ENCODE measurements around the gene CNTNAP5. TPM values are rescaled to one million over a fixed set of nuclear protein-coding genes. Genes with fewer than 3 reads are reported as not detected.

CNTNAP5 gene
- total RNA-seq (0.50 TPM), polyA plus RNA-seq (ENCODE audit: insufficient read depth, low read depth, low replicate concordance) (not detected)
- long read RNA-seq, donor 1, result 0 reads
- long read RNA-seq, donor 2, result 0 reads
- long read RNA-seq, donor 3, result 0 reads
- long read RNA-seq, donor 4, result 0 reads
- long read RNA-seq, donor 5, result 0 reads
- long read RNA-seq, donor 6, result 0 reads
- long read RNA-seq, donor 7, partial matches to known transcripts, result 0 of 1 reads
- long read RNA-seq, donor 7, other reads (novel, unspliced or antisense), result 1 of 1 reads
- long read RNA-seq, donor 8, result 0 reads
- long read RNA-seq, donor 9, result 0 reads
- long read RNA-seq, donor 10, result 0 reads

DNA sequence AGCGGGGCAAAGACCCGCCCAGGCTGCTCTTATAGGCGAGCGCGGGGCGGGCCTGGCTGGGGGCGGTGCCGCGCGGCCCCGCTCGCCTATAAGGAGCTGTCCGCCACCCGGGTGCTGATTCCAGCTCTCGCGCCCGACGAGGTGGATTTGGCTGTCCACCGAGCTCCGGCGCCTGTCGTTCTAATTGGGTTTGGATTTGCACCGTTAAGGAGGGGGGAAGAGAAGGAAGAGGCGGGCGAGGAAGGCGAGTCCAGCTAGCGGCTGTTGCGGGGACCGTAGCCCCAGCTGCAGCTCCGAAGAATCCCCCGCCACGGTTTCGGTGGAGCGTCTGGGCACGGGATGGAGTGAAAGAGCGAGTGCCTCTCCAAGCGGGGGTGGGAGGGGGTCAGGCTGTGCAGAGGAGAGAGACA is at the start of gene CNTNAP5:
Gene CNTNAP5, plus strand, starts transcription at position 117 of the 410 bp plus-strand sequence. CDS start 364 bp downstream, outside the sequence.
- FAIRE-seq (no peak), DNase-seq (peak; percentile 73 to 90 (median 89))
- TF ChIP-seq, protein P1, sequence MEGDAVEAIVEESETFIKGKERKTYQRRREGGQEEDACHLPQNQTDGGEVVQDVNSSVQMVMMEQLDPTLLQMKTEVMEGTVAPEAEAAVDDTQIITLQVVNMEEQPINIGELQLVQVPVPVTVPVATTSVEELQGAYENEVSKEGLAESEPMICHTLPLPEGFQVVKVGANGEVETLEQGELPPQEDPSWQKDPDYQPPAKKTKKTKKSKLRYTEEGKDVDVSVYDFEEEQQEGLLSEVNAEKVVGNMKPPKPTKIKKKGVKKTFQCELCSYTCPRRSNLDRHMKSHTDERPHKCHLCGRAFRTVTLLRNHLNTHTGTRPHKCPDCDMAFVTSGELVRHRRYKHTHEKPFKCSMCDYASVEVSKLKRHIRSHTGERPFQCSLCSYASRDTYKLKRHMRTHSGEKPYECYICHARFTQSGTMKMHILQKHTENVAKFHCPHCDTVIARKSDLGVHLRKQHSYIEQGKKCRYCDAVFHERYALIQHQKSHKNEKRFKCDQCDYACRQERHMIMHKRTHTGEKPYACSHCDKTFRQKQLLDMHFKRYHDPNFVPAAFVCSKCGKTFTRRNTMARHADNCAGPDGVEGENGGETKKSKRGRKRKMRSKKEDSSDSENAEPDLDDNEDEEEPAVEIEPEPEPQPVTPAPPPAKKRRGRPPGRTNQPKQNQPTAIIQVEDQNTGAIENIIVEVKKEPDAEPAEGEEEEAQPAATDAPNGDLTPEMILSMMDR (IDR thresholded peaks at IDR 0.05; ENCODE audit: borderline replicate concordance, extremely low read depth, insufficient read depth), result no peak
- intact Hi-C loops (cut with DNase I), result no loop called here
- peaks cover 11% of the 10 kb centered on the region for H3K27me3 ChIP-seq (ENCODE audit: control insufficient read depth, insufficient read depth, low read length)
- peak within 1 kb of the TSS in 2 of 3 donors; percentile 18 to 32 for H3K4me3 ChIP-seq (ENCODE audit: low read length in 3 of 3)
- H3K9ac ChIP-seq (ENCODE audit: low read length in 3 of 3), result no peak within 1 kb of the TSS
- no peaks in the 10 kb centered on the region for H3K9me3 ChIP-seq (ENCODE audit: control insufficient read depth in 2 of 3, insufficient read depth in 1 of 3, low read length in 3 of 3)
- H3K27ac ChIP-seq (ENCODE audit: low read depth in 2 of 2, low read length in 2 of 2), result no peak within 1 kb of the TSS
- H3K36me3 ChIP-seq (ENCODE audit: control insufficient read depth in 2 of 3, insufficient read depth in 3 of 3, low read length in 3 of 3), result no peaks in the 10 kb centered on the region
- no peaks in the 10 kb centered on the region for H3K4me1 ChIP-seq (ENCODE audit: control insufficient read depth in 2 of 3, insufficient read depth in 2 of 3, low read depth in 1 of 3, low read length in 3 of 3)

DNA sequence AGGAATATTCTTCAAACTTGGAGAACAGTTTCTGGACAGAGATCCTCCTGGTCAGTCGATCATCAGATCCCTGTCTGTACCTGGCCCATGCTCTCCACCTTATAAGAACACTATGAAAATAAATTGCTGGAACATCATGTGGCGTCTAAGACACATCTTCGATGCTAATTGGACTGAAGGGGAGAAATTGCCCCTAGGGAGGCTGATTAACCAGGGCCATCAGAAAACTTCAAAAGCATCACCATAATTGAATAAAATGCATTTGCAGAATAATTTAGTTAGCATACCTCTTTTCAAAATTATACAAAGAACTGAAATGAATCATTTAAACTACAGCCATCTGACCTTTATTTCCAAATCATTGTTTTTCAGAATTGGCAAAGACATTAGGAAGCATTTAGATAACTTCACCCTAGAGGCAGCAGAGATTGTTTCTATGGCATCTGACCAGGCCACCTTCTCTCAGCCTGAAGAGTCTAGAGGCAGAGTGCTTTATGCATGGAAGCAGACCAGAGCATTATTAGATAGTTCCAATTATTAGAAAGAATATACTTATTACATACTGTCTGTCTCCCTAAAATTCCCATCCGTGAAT is 48.9 kb upstream of the CNTNAP5 start:
- FAIRE-seq (no peak), DNase-seq (no peak)
- Histone ChIP-seq H3K4me3 (ENCODE audit: low read length in 3 of 3) (no peak overlapping the region), H3K9me3 (ENCODE audit: control insufficient read depth in 2 of 3, insufficient read depth in 1 of 3, low read length in 3 of 3) (peaks cover 0 to 3% (median 0%) of the 10 kb centered on the region in 3 donors), H3K9ac (ENCODE audit: low read length in 3 of 3) (no peak overlapping the region), H3K36me3 (ENCODE audit: control insufficient read depth in 2 of 3, insufficient read depth in 3 of 3, low read length in 3 of 3) (no peaks in the 10 kb centered on the region), H3K4me1 (ENCODE audit: control insufficient read depth in 2 of 3, insufficient read depth in 2 of 3, low read depth in 1 of 3, low read length in 3 of 3) (no peaks in the 10 kb centered on the region), H3K27me3 (ENCODE audit: control insufficient read depth, insufficient read depth, low read length) (no peaks in the 10 kb centered on the region), H3K27ac (ENCODE audit: low read depth in 2 of 2, low read length in 2 of 2) (no peak overlapping the region)
- TF ChIP-seq, protein P1 (IDR thresholded peaks at IDR 0.05; ENCODE audit: borderline replicate concordance, extremely low read depth, insufficient read depth), result no peak
- intact Hi-C loops (cut with DNase I), result no loop called here

DNA sequence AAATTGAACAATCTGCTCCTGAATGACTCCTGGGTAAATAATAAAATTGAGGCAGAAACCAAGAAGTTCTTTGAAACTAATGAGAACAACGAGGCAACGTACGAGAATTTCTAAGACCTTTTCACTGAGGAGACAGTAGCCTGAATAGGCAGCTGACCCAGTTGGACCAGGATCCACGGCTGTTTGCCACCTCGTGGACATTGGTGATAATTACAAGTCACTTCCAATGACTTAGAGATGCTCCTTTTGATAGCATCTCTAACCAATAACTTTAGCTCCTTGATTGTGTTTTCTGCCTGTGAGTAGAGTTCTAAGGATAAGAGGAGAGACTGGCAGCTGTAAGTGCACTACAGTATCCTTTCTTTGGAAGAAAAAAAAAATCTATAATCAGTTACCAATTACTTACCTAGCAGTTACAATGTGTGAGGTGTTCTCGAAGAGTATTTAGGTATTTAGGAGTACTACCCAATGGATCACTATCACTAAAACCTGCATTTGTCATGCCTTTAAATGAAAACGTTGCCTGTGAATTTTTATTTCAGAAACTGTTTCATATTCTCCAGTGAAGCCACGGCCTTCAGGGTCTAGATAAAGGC is 31.3 kb upstream of the CNTNAP5 start:
- H3K27ac ChIP-seq (ENCODE audit: low read depth in 2 of 2, low read length in 2 of 2), result no peak overlapping the region
- H3K4me1 ChIP-seq (ENCODE audit: control insufficient read depth in 2 of 3, insufficient read depth in 2 of 3, low read depth in 1 of 3, low read length in 3 of 3), result no peaks in the 10 kb centered on the region
- TF ChIP-seq, protein P1 (IDR thresholded peaks at IDR 0.05; ENCODE audit: borderline replicate concordance, extremely low read depth, insufficient read depth), result peak; percentile 56
- intact Hi-C loops (cut with DNase I), result no loop called here
- H3K9me3 ChIP-seq (ENCODE audit: control insufficient read depth in 2 of 3, insufficient read depth in 1 of 3, low read length in 3 of 3), result no peaks in the 10 kb centered on the region
- H3K36me3 ChIP-seq (ENCODE audit: control insufficient read depth in 2 of 3, insufficient read depth in 3 of 3, low read length in 3 of 3), result no peaks in the 10 kb centered on the region
- H3K9ac ChIP-seq (ENCODE audit: low read length in 3 of 3), result no peak overlapping the region
- no peaks in the 10 kb centered on the region for H3K27me3 ChIP-seq (ENCODE audit: control insufficient read depth, insufficient read depth, low read length)
- DNase-seq (peak in 4 of 5 donors; percentile 33 to 43 (median 40)), FAIRE-seq (peak; percentile 30)
- H3K4me3 ChIP-seq (ENCODE audit: low read length in 3 of 3), result no peak overlapping the region
